A549 (cell line): ENCODE measurements around the gene TNS3. TPM values are rescaled to one million over a fixed set of nuclear protein-coding genes. Genes with fewer than 3 reads are reported as not detected.

Experiments used
- ATAC-seq, 2 experiments: fragments of 200-7000 bp in 1 of 2; fragments of >200 bp in 1 of 2; cut with Nextera tagmentation in 1 of 2; cut with Tn5 transposase in 1 of 2; 3 replicates each; pipeline versions ENCODE4 v1.8.0 to v1.9.1; 2018 to 2020; ENCODE audit warnings: mild to moderate bottlenecking in 1 of 2, moderate library complexity in 1 of 2
- CTCF ChIA-PET: fragments of 300-600 bp; sonication (Branson Sonifier 250); formaldehyde crosslinking; extraction: SDS; loops from one replicate; lab custom pipeline; 2021; ENCODE audit warnings: antibody characterized with exemption, inconsistent platforms; lab: Yijun Ruan, JAX
- POLR2A ChIA-PET: fragments of 350-600 bp; formaldehyde crosslinking; extraction: SDS; loops from one replicate; lab custom pipeline; 2021; ENCODE audit warnings: antibody characterized with exemption, inconsistent platforms; lab: Yijun Ruan, JAX
- DNase-seq, 2 experiments: peaks; one replicate each; pipeline versions ENCODE4 v3.0.0 to v3.0.0-alpha.2; 2011 to 2016; ENCODE audit warnings: low read depth in 1 of 2, low spot score in 1 of 2
- FAIRE-seq: peaks from 2 replicates; lab custom pipeline; 2011; peaks lifted over from hg19 to GRCh38; lab: Jason Lieb, UNC
- H3K27ac ChIP-seq, 2 experiments: fragments of >200 bp; sonication (Bioruptor Twin); formaldehyde crosslinking; 3 replicates each; pipeline ENCODE4 v1.5.1; 2016 to 2017
- H3K4me1 ChIP-seq: fragments of >200 bp; sonication (Bioruptor Twin); formaldehyde crosslinking; 3 replicates; pipeline ENCODE4 v1.6.1; 2016
- H3K4me2 ChIP-seq: fragments of >200 bp; sonication (Bioruptor Twin); formaldehyde crosslinking; 3 replicates; pipeline ENCODE4 v1.6.1; 2016
- H3K4me3 ChIP-seq: fragments of >200 bp; sonication (Bioruptor Twin); formaldehyde crosslinking; 3 replicates; pipeline ENCODE4 v1.5.1; 2016
- H3K9me3 ChIP-seq: fragments of >200 bp; sonication (Bioruptor Twin); formaldehyde crosslinking; 3 replicates; pipeline ENCODE4 v1.6.1; 2016
- EHF ChIP-seq: fragments of 250-450 bp; sonication (Bioruptor Pico); IDR thresholded peaks from 2 replicates; pipeline ENCODE4 v1.5.0; 2020; ENCODE audit warnings: mild to moderate bottlenecking
- EP300 ChIP-seq, 2 experiments: fragments of >200 bp; sonication (Bioruptor Twin); formaldehyde crosslinking; IDR thresholded peaks; 2 replicates in 1 of 2; 3 replicates in 1 of 2; pipeline ENCODE4 v1.6.1; 2016 to 2017
- FOXS1 ChIP-seq: fragments of 250-450 bp; sonication (Bioruptor Pico); IDR thresholded peaks from 2 replicates; pipeline ENCODE4 v1.5.0; 2020; ENCODE audit warnings: mild to moderate bottlenecking, moderate library complexity
- KDM5A ChIP-seq: fragments of 200-600 bp; sonication (generic); IDR thresholded peaks from 2 replicates; pipeline ENCODE4 v1.6.1; 2016; ENCODE audit warnings: antibody characterized with exemption, mild to moderate bottlenecking
- MYC ChIP-seq: IDR thresholded peaks from 2 replicates; pipeline ENCODE4 v1.6.1; 2012; ENCODE audit warnings: mild to moderate bottlenecking, inconsistent platforms, low read length, improper control_type of control experiment, borderline replicate concordance
- NR3C1 ChIP-seq: fragments of >200 bp; sonication (Bioruptor Twin); formaldehyde crosslinking; IDR thresholded peaks from 3 replicates; pipeline ENCODE4 v1.6.1; 2017
- PHF8 ChIP-seq: fragments of 200-600 bp; sonication (generic); IDR thresholded peaks from 2 replicates; pipeline ENCODE4 v1.6.1; 2016; ENCODE audit warnings: low read depth, mild to moderate bottlenecking, antibody characterized with exemption, moderate library complexity, borderline replicate concordance
- POLR2A ChIP-seq: IDR thresholded peaks from 2 replicates; pipeline ENCODE4 v1.6.1; 2012; ENCODE audit warnings: mild to moderate bottlenecking, low read length
- POLR2AphosphoS2 ChIP-seq: conservative IDR thresholded peaks from 2 replicates; pipeline ENCODE4 v1.6.1; 2012; ENCODE audit warnings: low read length, improper control_type of control experiment, inconsistent platforms
- RARB ChIP-seq: fragments of 250-450 bp; sonication (Bioruptor Pico); IDR thresholded peaks from 2 replicates; pipeline ENCODE4 v1.8.0; 2021; ENCODE audit warnings: mild to moderate bottlenecking, moderate library complexity
- RCOR1 ChIP-seq: fragments of 150-350 bp; IDR thresholded peaks from 2 replicates; pipeline ENCODE4 v1.6.1; 2014; ENCODE audit warnings: antibody characterized with exemption, low read length, low read depth
- RFX5 ChIP-seq: fragments of 450-650 bp; IDR thresholded peaks from 2 replicates; pipeline ENCODE4 v1.7.1; 2014; ENCODE audit warnings: antibody characterized with exemption, mild to moderate bottlenecking, moderate library complexity
- SREBF2 ChIP-seq: fragments of 450-650 bp; IDR thresholded peaks from 2 replicates; pipeline ENCODE4 v1.6.1; 2014; ENCODE audit warnings: mild to moderate bottlenecking, moderate library complexity
- TFCP2L1 ChIP-seq: fragments of 250-450 bp; sonication (Bioruptor Pico); IDR thresholded peaks from 2 replicates; pipeline ENCODE4 v1.5.0; 2021; ENCODE audit warnings: mild to moderate bottlenecking
- ZSCAN20 ChIP-seq: fragments of 250-450 bp; sonication (Bioruptor Pico); IDR thresholded peaks from 2 replicates; pipeline ENCODE4 v1.8.0; 2022; ENCODE audit warnings: mild to moderate bottlenecking, moderate library complexity
- WGBS: methylation state at CpG from one replicate; pipeline ENCODE4 v1.1.6; 2017; ENCODE audit errors: missing lambda C conversion rate; 5-methylcytosine and 5-hydroxymethylcytosine counted together
- polyA plus RNA-seq, 4 experiments: library from polyadenylated mRNA; depleted of rRNA in 3 of 4; stranded (reverse); fragments of >200 nt; fragmentation: RNase III in 1 of 4; extraction: RNeasy Plus Mini Kit Qiagen cat#74134 plus additional on column Dnase treatment in 1 of 4; gene quantifications; 2 replicates in 3 of 4; 3 replicates in 1 of 4; pipeline ENCODE4 v1.2.3, GENCODE V29; 2011 to 2017
- TF ChIP-seq, protein P1 (sequence below): fragments of 250-450 bp; sonication (Bioruptor Pico); IDR thresholded peaks from 2 replicates; pipeline ENCODE4 v1.5.0; 2021; ENCODE audit warnings: mild to moderate bottlenecking, moderate library complexity, borderline replicate concordance
- TF ChIP-seq, protein P2 (sequence below): fragments of 200-600 bp; sonication (generic); IDR thresholded peaks from 2 replicates; pipeline ENCODE4 v1.6.1; 2016; ENCODE audit warnings: antibody characterized with exemption, mild to moderate bottlenecking, moderate library complexity
- TF ChIP-seq, protein P3 (sequence below): fragments of 150-350 bp; IDR thresholded peaks from 2 replicates; pipeline ENCODE4 v1.6.1; 2014; ENCODE audit warnings: low read depth, mild to moderate bottlenecking, low read length
- TF ChIP-seq, protein P4 (sequence below): IDR thresholded peaks from 2 replicates; pipeline ENCODE4 v1.6.1; 2012

The TNS3 gene
- polyA plus RNA-seq, 2 of the 4 experiments (the other 2 are of a cell fraction), result 107 to 134 TPM

DNA sequence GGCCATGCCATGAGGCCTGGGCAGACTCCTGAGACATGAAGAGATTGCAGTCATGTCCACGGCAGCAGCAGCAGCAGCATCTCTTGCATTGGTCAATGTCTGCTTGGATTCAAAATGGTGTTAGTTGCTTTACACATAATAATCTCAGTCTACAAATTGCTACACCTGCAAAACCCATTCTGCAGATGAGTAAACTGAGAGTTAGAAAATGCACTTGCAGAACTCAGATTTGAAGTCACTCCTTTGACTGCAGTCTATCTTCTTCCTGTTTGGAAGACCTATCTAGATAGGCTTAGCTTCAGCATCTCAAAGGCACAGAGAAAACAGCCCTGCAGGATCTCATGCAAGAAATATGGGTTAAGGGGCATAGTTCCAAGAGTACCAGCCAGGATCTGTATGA lies 350.3 kb downstream of the TNS3 start (continued):
- no peak for TF ChIP-seq PHF8
- TF ChIP-seq, all 56 proteins: peak for 0

DNA sequence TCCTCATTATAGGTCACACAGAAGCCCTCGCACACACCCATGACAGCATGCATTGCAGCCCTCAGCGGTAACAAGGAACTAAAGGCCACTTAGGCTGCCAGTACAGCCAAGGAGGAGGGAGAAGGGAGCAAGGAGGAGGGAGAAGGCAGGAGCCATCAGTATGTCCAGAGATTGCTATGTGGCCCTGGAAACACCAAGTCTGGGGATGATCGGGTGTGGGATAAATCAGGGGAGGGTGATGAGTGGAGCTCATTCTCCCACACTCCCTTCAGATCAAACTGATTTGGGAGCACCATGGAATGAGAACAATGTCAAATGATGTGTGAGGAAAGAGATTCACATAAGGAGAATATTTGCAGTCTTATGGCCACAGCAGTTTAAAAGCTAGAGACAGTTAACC lies 350.9 kb downstream of the TNS3 start:
- ChIA-PET CTCF (interaction anchor here (0.9 to 1.6 kb wide), 3 partner anchors 10 to 714 kb away, joined by 3 to 7 read pairs (median 6); no protein-coding TSS in a partner anchor), POLR2A (no interaction called here)
- H3K4me3 ChIP-seq, result no peak overlapping the region
- 92% methylated on average over 3 of the region's 3 CpGs for WGBS
- TF ChIP-seq, protein P1, sequence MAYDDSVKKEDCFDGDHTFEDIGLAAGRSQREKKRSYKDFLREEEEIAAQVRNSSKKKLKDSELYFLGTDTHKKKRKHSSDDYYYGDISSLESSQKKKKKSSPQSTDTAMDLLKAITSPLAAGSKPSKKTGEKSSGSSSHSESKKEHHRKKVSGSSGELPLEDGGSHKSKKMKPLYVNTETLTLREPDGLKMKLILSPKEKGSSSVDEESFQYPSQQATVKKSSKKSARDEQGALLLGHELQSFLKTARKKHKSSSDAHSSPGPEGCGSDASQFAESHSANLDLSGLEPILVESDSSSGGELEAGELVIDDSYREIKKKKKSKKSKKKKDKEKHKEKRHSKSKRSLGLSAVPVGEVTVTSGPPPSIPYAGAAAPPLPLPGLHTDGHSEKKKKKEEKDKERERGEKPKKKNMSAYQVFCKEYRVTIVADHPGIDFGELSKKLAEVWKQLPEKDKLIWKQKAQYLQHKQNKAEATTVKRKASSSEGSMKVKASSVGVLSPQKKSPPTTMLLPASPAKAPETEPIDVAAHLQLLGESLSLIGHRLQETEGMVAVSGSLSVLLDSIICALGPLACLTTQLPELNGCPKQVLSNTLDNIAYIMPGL, result no peak
- TF ChIP-seq RFX5, result no peak
- no peak for TF ChIP-seq POLR2A
- TF ChIP-seq KDM5A, result no peak
- TF ChIP-seq, protein P2, sequence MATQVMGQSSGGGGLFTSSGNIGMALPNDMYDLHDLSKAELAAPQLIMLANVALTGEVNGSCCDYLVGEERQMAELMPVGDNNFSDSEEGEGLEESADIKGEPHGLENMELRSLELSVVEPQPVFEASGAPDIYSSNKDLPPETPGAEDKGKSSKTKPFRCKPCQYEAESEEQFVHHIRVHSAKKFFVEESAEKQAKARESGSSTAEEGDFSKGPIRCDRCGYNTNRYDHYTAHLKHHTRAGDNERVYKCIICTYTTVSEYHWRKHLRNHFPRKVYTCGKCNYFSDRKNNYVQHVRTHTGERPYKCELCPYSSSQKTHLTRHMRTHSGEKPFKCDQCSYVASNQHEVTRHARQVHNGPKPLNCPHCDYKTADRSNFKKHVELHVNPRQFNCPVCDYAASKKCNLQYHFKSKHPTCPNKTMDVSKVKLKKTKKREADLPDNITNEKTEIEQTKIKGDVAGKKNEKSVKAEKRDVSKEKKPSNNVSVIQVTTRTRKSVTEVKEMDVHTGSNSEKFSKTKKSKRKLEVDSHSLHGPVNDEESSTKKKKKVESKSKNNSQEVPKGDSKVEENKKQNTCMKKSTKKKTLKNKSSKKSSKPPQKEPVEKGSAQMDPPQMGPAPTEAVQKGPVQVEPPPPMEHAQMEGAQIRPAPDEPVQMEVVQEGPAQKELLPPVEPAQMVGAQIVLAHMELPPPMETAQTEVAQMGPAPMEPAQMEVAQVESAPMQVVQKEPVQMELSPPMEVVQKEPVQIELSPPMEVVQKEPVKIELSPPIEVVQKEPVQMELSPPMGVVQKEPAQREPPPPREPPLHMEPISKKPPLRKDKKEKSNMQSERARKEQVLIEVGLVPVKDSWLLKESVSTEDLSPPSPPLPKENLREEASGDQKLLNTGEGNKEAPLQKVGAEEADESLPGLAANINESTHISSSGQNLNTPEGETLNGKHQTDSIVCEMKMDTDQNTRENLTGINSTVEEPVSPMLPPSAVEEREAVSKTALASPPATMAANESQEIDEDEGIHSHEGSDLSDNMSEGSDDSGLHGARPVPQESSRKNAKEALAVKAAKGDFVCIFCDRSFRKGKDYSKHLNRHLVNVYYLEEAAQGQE, result no peak
- TF ChIP-seq, protein P3, sequence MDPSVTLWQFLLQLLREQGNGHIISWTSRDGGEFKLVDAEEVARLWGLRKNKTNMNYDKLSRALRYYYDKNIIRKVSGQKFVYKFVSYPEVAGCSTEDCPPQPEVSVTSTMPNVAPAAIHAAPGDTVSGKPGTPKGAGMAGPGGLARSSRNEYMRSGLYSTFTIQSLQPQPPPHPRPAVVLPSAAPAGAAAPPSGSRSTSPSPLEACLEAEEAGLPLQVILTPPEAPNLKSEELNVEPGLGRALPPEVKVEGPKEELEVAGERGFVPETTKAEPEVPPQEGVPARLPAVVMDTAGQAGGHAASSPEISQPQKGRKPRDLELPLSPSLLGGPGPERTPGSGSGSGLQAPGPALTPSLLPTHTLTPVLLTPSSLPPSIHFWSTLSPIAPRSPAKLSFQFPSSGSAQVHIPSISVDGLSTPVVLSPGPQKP, result no peak
- TF ChIP-seq RARB (CRISPR knock-in tag), result no peak
- TF ChIP-seq EHF (CRISPR knock-in tag), result no peak
- no peak for TF ChIP-seq RCOR1
- DNase-seq (no peak), FAIRE-seq (no peak), ATAC-seq (no peak)
- no peak overlapping the region for H3K4me2 ChIP-seq
- no peaks in the 10 kb centered on the region for H3K9me3 ChIP-seq
- H3K4me1 ChIP-seq, result peaks cover 10% of the 10 kb centered on the region; the same call in 2 of the 3 replicates
- H3K27ac ChIP-seq, result no peak overlapping the region

DNA sequence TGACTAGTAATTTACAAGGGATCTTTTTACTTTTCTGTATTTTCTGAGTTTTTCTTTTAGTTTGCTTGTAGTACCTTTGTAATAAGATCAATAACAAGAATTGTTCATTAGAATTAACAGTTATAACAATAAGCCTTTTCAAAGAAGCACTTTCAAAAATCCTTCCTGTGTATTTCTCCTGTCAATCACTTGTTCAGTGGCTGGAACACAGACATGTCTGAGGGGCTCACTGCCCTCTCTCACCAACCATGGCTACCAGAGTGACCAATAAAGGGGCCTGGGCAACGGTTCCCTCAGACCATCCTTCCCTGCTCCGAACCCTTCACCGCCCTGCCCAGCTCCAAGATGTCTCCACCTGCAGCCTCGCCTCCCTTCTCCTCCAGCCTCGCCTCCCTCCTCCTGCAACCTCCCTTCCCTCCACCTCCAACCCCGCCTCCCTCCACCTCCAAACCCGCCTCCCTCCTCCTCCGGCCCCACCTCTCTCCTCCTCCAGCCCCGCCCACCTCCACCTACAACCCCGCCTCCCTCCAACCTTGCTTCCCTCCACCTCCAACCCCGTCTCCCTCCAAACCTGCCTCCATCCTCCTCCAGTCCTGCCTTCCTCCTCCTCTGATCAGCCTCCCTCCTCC lies 353.4 kb downstream of the TNS3 start:
- no peaks in the 10 kb centered on the region for H3K9me3 ChIP-seq
- WGBS, result 72% methylated on average over 7 of the region's 11 CpGs
- peak; percentile 31 to 35 for DNase-seq
- ChIA-PET POLR2A (no interaction called here), CTCF (interaction anchor here (1.1 kb wide), 1 partner anchor 38 kb away, joined by 3 read pairs; no protein-coding TSS in a partner anchor)
- peak in 1 of 2 experiments; percentile 79; a peak in 3 of 6 replicates for ATAC-seq
- peaks cover 10% of the 10 kb centered on the region; the same call in 2 of the 3 replicates for H3K4me1 ChIP-seq
- no peak overlapping the region for H3K4me2 ChIP-seq
- H3K27ac ChIP-seq, result no peak overlapping the region
- FAIRE-seq, result no peak
- TF ChIP-seq TFCP2L1 (CRISPR knock-in tag), result no peak
- no peak for TF ChIP-seq MYC
- TF ChIP-seq NR3C1, result no peak
- TF ChIP-seq, protein P4, sequence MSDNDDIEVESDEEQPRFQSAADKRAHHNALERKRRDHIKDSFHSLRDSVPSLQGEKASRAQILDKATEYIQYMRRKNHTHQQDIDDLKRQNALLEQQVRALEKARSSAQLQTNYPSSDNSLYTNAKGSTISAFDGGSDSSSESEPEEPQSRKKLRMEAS, result no peak
- TF ChIP-seq POLR2AphosphoS2, result no peak
- TF ChIP-seq ZSCAN20 (CRISPR knock-in tag), result no peak
- no peak for TF ChIP-seq SREBF2
- TF ChIP-seq FOXS1 (CRISPR knock-in tag), result no peak
- no peak for TF ChIP-seq EP300 (IDR thresholded peaks at IDR 0.05)
- no peak for TF ChIP-seq PHF8
- no peak for TF ChIP-seq KDM5A
- no peak overlapping the region for H3K4me3 ChIP-seq
